Neural cell (in vitro differentiated cells): Measurements from ENCODE around the gene MYO7B. TPM values are rescaled to one million over a fixed set of nuclear protein-coding genes. Genes with fewer than 3 reads are reported as not detected.

Experiments used
- H2AFZ ChIP-seq: fragments of 200-600, 300-800 bp; sonication (generic), shearing (Covaris generic); 2 replicates; pipeline ENCODE4 v1.6.0; 2014; ENCODE audit warnings: low read depth, mild to moderate bottlenecking, antibody characterized with exemption, low read length, moderate library complexity
- H3F3A ChIP-seq: fragments of 200-600 bp; shearing (Covaris generic); 2 replicates; pipeline ENCODE4 v1.6.1; 2016; ENCODE audit warnings: mild to moderate bottlenecking, moderate library complexity, mixed read lengths, antibody characterized with exemption, low read length; ENCODE audit not compliant: insufficient read depth, poor library complexity, severe bottlenecking
- H3K27ac ChIP-seq: fragments of 200-600, 300-800 bp; sonication (generic), shearing (Covaris generic); 2 replicates; pipeline ENCODE4 v1.5.1; 2014; ENCODE audit warnings: mild to moderate bottlenecking, low read length, moderate library complexity
- H3K27me3 ChIP-seq: fragments of 300-800, 200-600 bp; sonication (generic), shearing (Covaris generic); 2 replicates; pipeline ENCODE4 v1.6.0; 2014; ENCODE audit warnings: mild to moderate bottlenecking, low read depth, low read length, moderate library complexity; ENCODE audit not compliant: insufficient read depth
- H3K36me3 ChIP-seq: fragments of 300-800, 200-600 bp; sonication (generic), shearing (Covaris generic); 2 replicates; pipeline ENCODE4 v1.5.1; 2014; ENCODE audit warnings: mild to moderate bottlenecking, antibody characterized with exemption, low read length, moderate library complexity; ENCODE audit not compliant: insufficient read depth
- H3K4me2 ChIP-seq: fragments of 300-800, 200-600 bp; sonication (generic), shearing (Covaris generic); 2 replicates; pipeline ENCODE4 v1.6.0; 2014; ENCODE audit warnings: mild to moderate bottlenecking, low read length
- H3K4me3 ChIP-seq: fragments of 300-800, 200-600 bp; sonication (generic), shearing (Covaris generic); 2 replicates; pipeline ENCODE4 v1.5.1; 2014; ENCODE audit warnings: mild to moderate bottlenecking, low read length, moderate library complexity
- H3K79me2 ChIP-seq: fragments of 200-600 bp; shearing (Covaris generic); replicated peaks from 2 replicates; pipeline ENCODE4 v1.6.0; 2014; ENCODE audit warnings: mild to moderate bottlenecking, low read length, moderate library complexity; ENCODE audit not compliant: insufficient read depth
- H3K9ac ChIP-seq: fragments of 300-800, 200-600 bp; sonication (generic), shearing (Covaris generic); 2 replicates; pipeline ENCODE4 v1.6.1; 2016; ENCODE audit warnings: mild to moderate bottlenecking, low read length, mixed read lengths
- H3K9me2 ChIP-seq: fragments of 200-600 bp; shearing (Covaris generic); 2 replicates; pipeline ENCODE4 v1.6.1; 2016; ENCODE audit warnings: mild to moderate bottlenecking, low read length, mixed read lengths; ENCODE audit not compliant: insufficient read depth
- H3K9me3 ChIP-seq: fragments of 200-600, 300-800 bp; sonication (generic), shearing (Covaris generic); 2 replicates; pipeline ENCODE4 v1.6.1; 2016; ENCODE audit warnings: mild to moderate bottlenecking, mixed run types, low read length, moderate library complexity, mixed read lengths
- H4K20me1 ChIP-seq: fragments of 200-600 bp; shearing (Covaris generic); 2 replicates; pipeline ENCODE4 v1.6.1; 2016; ENCODE audit warnings: mild to moderate bottlenecking, mixed run types; ENCODE audit not compliant: insufficient read depth
- CTCF ChIP-seq: fragments of 450-650 bp; IDR thresholded peaks from 2 replicates; pipeline ENCODE4 v1.5.1; 2014; ENCODE audit warnings: antibody characterized with exemption, mild to moderate bottlenecking, moderate library complexity; ENCODE audit not compliant: poor library complexity, severe bottlenecking
- EP300 ChIP-seq: fragments of 450-650 bp; conservative IDR thresholded peaks from 2 replicates; pipeline ENCODE4 v1.6.1; 2014; ENCODE audit warnings: antibody characterized with exemption, mild to moderate bottlenecking, moderate library complexity; ENCODE audit not compliant: poor library complexity, severe bottlenecking
- EZH2 ChIP-seq: fragments of 200-600, 300-800 bp; shearing (Covaris generic), sonication (generic); IDR thresholded peaks from 2 replicates; pipeline ENCODE4 v1.6.1; 2014; ENCODE audit warnings: antibody characterized with exemption, low read length, borderline replicate concordance, mild to moderate bottlenecking; ENCODE audit not compliant: insufficient read depth, poor library complexity, severe bottlenecking
- MXI1 ChIP-seq: fragments of 450-650 bp; conservative IDR thresholded peaks from 2 replicates; pipeline ENCODE4 v1.6.1; 2014; ENCODE audit warnings: antibody characterized with exemption, mild to moderate bottlenecking; ENCODE audit not compliant: poor library complexity, severe bottlenecking
- POLR2AphosphoS5 ChIP-seq: IDR thresholded peaks from 2 replicates; pipeline ENCODE4 v1.6.1; 2012
- RAD21 ChIP-seq: fragments of 450-650 bp; conservative IDR thresholded peaks from 2 replicates; pipeline ENCODE4 v1.6.1; 2014; ENCODE audit warnings: antibody characterized with exemption, mild to moderate bottlenecking, moderate library complexity
- REST ChIP-seq: IDR thresholded peaks from 2 replicates; pipeline ENCODE4 v1.6.1; 2012; ENCODE audit warnings: borderline replicate concordance
- SMC3 ChIP-seq: fragments of 450-650 bp; conservative IDR thresholded peaks from 2 replicates; pipeline ENCODE4 v1.6.1; 2014; ENCODE audit warnings: antibody characterized with exemption, mild to moderate bottlenecking, moderate library complexity; ENCODE audit not compliant: poor library complexity
- TAF1 ChIP-seq: IDR thresholded peaks from 2 replicates; pipeline ENCODE4 v1.6.1; 2012; ENCODE audit warnings: low read depth
- polyA minus RNA-seq: library from RNA; depleted of rRNA, polyadenylated mRNA; stranded (reverse); fragments of >200 nt; gene quantifications from 2 replicates; pipeline ENCODE4 v1.2.3, GENCODE V29; 2014
- polyA plus RNA-seq: library from polyadenylated mRNA; depleted of rRNA; stranded (reverse); fragments of >200 nt; gene quantifications from 2 replicates; pipeline ENCODE4 v1.2.3, GENCODE V29; 2014

MYO7B gene
- polyA plus RNA-seq (0.16 TPM in 1 of 2 replicates, not detected in the other), polyA minus RNA-seq (0.12 and 0.24 TPM in 2 replicates)

GRCh38 chr2:127535422-127535901 lies at the start of gene MYO7B:
TSS of gene MYO7B (plus strand) at chr2:127535683. CDS start at chr2:127559723, 24,040 bp downstream.
- no peak within 1 kb of the TSS for H3K9ac ChIP-seq

GRCh38 chr2:127485694-127486071 lies 49.8 kb upstream of the MYO7B start:
- H3K79me2 ChIP-seq = no peaks in the 10 kb centered on the region
- TF ChIP-seq POLR2AphosphoS5 (no peak), TAF1 (no peak), REST (no peak), EZH2 (no peak), RAD21 (no peak), SMC3 (no peak), CTCF (no peak), MXI1 (no peak), EP300 (no peak)

More at GRCh38 chr2:127535422-127535901, at the start of gene MYO7B:
- no peaks in the 10 kb centered on the region for H3K9me3 ChIP-seq
- no peak within 1 kb of the TSS for H3K27ac ChIP-seq
- H3F3A ChIP-seq = no peaks in the 10 kb centered on the region
- no peaks in the 10 kb centered on the region for H3K9me2 ChIP-seq
- H3K79me2 ChIP-seq = no peaks in the 10 kb centered on the region
- no peak within 1 kb of the TSS for H3K4me3 ChIP-seq
- H3K27me3 ChIP-seq = no peaks in the 10 kb centered on the region
- no peaks in the 10 kb centered on the region for H3K36me3 ChIP-seq
- H3K4me2 ChIP-seq = no peak within 1 kb of the TSS
- no peak within 1 kb of the TSS for H2AFZ ChIP-seq
- TF ChIP-seq TAF1 = no peak
- no peak for TF ChIP-seq POLR2AphosphoS5
- TF ChIP-seq RAD21 = no peak
- TF ChIP-seq SMC3 = no peak
- no peak for TF ChIP-seq MXI1
- no peak for TF ChIP-seq CTCF
- H4K20me1 ChIP-seq = no peaks in the 10 kb centered on the region

More at GRCh38 chr2:127485694-127486071, 49.8 kb upstream of the MYO7B start:
- Histone ChIP-seq H3K9me3 (no peaks in the 10 kb centered on the region), H3K4me3 (no peak overlapping the region), H3K9me2 (no peaks in the 10 kb centered on the region), H3K4me2 (no peak overlapping the region), H2AFZ (no peak overlapping the region), H3K27me3 (no peaks in the 10 kb centered on the region), H3K9ac (no peak overlapping the region), H3K27ac (no peak overlapping the region), H3F3A (no peaks in the 10 kb centered on the region), H4K20me1 (no peaks in the 10 kb centered on the region), H3K36me3 (peaks cover 15% of the 10 kb centered on the region)
